ENCODE data around the gene RPL19. TPM values are rescaled to one million over a fixed set of nuclear protein-coding genes. Genes with fewer than 3 reads are reported as not detected.

RPL19 gene
- total RNA-seq (1,000 to 10,000 TPM; 1,387 to 1,536 TPM), polyA plus RNA-seq (1,000 to 10,000 TPM; 2,407 to 4,055 TPM)
- long read RNA-seq, donor 1, transcript RPL19-201 (6 exons, 737 nt) = major isoform, 1,281 of 2,257 reads
- long read RNA-seq, donor 1, partial matches to known transcripts = 921 of 2,257 reads
- long read RNA-seq, donor 1, other reads (novel, unspliced or antisense) = 43 of 2,257 reads
- long read RNA-seq, donor 2, transcript RPL19-201 (6 exons, 737 nt) = major isoform, 609 of 1,037 reads
- long read RNA-seq, donor 2, transcript RPL19-204 (6 exons, 690 nt) = minor isoform, 5 of 1,037 reads
- long read RNA-seq, donor 2, partial matches to known transcripts = 389 of 1,037 reads
- long read RNA-seq, donor 2, other reads (novel, unspliced or antisense) = 33 of 1,037 reads
- long read RNA-seq, donor 3, transcript RPL19-201 (6 exons, 737 nt) = major isoform, 801 of 1,290 reads
- long read RNA-seq, donor 3, transcript RPL19-206 (3 exons, 402 nt) = minor isoform, 6 of 1,290 reads
- long read RNA-seq, donor 3, partial matches to known transcripts = 460 of 1,290 reads
- long read RNA-seq, donor 3, other reads (novel, unspliced or antisense) = 18 of 1,290 reads
- long read RNA-seq, donor 4, transcript RPL19-201 (6 exons, 737 nt) = major isoform, 777 of 1,379 reads
- long read RNA-seq, donor 4, partial matches to known transcripts = 563 of 1,379 reads
- long read RNA-seq, donor 4, other reads (novel, unspliced or antisense) = 33 of 1,379 reads
- long read RNA-seq, donor 5, transcript RPL19-201 (6 exons, 737 nt) = major isoform, 1,390 of 2,384 reads
- long read RNA-seq, donor 5, transcript RPL19-206 (3 exons, 402 nt) = minor isoform, 5 of 2,384 reads
- long read RNA-seq, donor 5, transcript RPL19-204 (6 exons, 690 nt) = minor isoform, 8 of 2,384 reads
- long read RNA-seq, donor 5, partial matches to known transcripts = 866 of 2,384 reads
- long read RNA-seq, donor 5, other reads (novel, unspliced or antisense) = 111 of 2,384 reads

GRCh38 chr17:39200070-39200879 is at the start of gene RPL19:
TSS of gene RPL19 (plus strand) at chr17:39200283. CDS start at chr17:39200345, 62 bp downstream.
- peak within 1 kb of the TSS; percentile 100 for H3K4me3 ChIP-seq
- DNase-seq (peak in 1 of 3 donors; percentile 80), ATAC-seq (ENCODE audit: insufficient read depth, low FRiP score) (peak; percentile 55)
- TF ChIP-seq, protein P1, sequence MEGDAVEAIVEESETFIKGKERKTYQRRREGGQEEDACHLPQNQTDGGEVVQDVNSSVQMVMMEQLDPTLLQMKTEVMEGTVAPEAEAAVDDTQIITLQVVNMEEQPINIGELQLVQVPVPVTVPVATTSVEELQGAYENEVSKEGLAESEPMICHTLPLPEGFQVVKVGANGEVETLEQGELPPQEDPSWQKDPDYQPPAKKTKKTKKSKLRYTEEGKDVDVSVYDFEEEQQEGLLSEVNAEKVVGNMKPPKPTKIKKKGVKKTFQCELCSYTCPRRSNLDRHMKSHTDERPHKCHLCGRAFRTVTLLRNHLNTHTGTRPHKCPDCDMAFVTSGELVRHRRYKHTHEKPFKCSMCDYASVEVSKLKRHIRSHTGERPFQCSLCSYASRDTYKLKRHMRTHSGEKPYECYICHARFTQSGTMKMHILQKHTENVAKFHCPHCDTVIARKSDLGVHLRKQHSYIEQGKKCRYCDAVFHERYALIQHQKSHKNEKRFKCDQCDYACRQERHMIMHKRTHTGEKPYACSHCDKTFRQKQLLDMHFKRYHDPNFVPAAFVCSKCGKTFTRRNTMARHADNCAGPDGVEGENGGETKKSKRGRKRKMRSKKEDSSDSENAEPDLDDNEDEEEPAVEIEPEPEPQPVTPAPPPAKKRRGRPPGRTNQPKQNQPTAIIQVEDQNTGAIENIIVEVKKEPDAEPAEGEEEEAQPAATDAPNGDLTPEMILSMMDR (IDR thresholded peaks at IDR 0.05; ENCODE audit: control extremely low read depth, extremely low read depth) = no peak
- H3K4me1 ChIP-seq (ENCODE audit: control insufficient read depth in 5 of 5, insufficient read depth in 5 of 5, low read length in 5 of 5) = peaks cover 0 to 40% (median 9%) of the 10 kb centered on the region in 5 donors
- 0% methylated on average over 52 of the region's 52 CpGs for WGBS, 2 donors
- H3K36me3 ChIP-seq (ENCODE audit: control insufficient read depth in 4 of 4, insufficient read depth in 4 of 4, low read length in 4 of 4) = peaks cover 25 to 31% (median 27%) of the 10 kb centered on the region in 4 donors
- H3K27me3 ChIP-seq (ENCODE audit: control insufficient read depth in 3 of 3, insufficient read depth in 3 of 3, low read length in 2 of 3) = no peaks in the 10 kb centered on the region
- no peaks in the 10 kb centered on the region for H3K9me3 ChIP-seq (ENCODE audit: control insufficient read depth in 4 of 4, insufficient read depth in 3 of 4, low read length in 3 of 4)
- H3K27ac ChIP-seq (ENCODE audit: low read depth in 1 of 2, low read length in 1 of 2) = peak within 1 kb of the TSS; percentile 94 to 95
- peak within 1 kb of the TSS; percentile 87 to 100 for H3K9ac ChIP-seq (ENCODE audit: insufficient read depth in 1 of 2, low read length in 2 of 2)

- Histone ChIP-seq H3K27ac (ENCODE audit: low read depth in 1 of 2, low read length in 1 of 2) (no peak overlapping the region), H3K27me3 (ENCODE audit: control insufficient read depth in 3 of 3, insufficient read depth in 3 of 3, low read length in 2 of 3) (peaks cover 0 to 22% (median 8%) of the 10 kb centered on the region in 3 donors), H3K9ac (ENCODE audit: insufficient read depth in 1 of 2, low read length in 2 of 2) (no peak overlapping the region), H3K9me3 (ENCODE audit: control insufficient read depth in 4 of 4, insufficient read depth in 3 of 4, low read length in 3 of 4) (no peaks in the 10 kb centered on the region), H3K4me1 (ENCODE audit: control insufficient read depth in 5 of 5, insufficient read depth in 5 of 5, low read length in 5 of 5) (peaks cover 0 to 18% (median 0%) of the 10 kb centered on the region in 5 donors), H3K4me3 (no peak overlapping the region), H3K36me3 (ENCODE audit: control insufficient read depth in 4 of 4, insufficient read depth in 4 of 4, low read length in 4 of 4) (no peaks in the 10 kb centered on the region)
- TF ChIP-seq, protein P1 (IDR thresholded peaks at IDR 0.05; ENCODE audit: control extremely low read depth, extremely low read depth) = no peak
- DNase-seq (no peak), ATAC-seq (ENCODE audit: insufficient read depth, low FRiP score) (no peak)
- 19 to 40% methylated on average over 5 of the region's 5 CpGs for WGBS, 2 donors
Observed at GRCh38 chr17:39150795-39151149, 49.3 kb upstream of the RPL19 start.

GRCh38 chr17:39151150-39151942 is 48.7 kb upstream of the RPL19 start, which contains the start of gene PLXDC1:
TSS of gene PLXDC1 (minus strand) at chr17:39151637. CDS start at chr17:39151437, 200 bp downstream.
- WGBS, 2 donors = 1% methylated on average over 34 to 67 of the region's 68 CpGs
- H3K4me1 ChIP-seq (ENCODE audit: control insufficient read depth in 5 of 5, insufficient read depth in 5 of 5, low read length in 5 of 5) = peaks cover 0 to 18% (median 0%) of the 10 kb centered on the region in 5 donors
- peaks cover 0 to 22% (median 8%) of the 10 kb centered on the region in 3 donors for H3K27me3 ChIP-seq (ENCODE audit: control insufficient read depth in 3 of 3, insufficient read depth in 3 of 3, low read length in 2 of 3)
- no peaks in the 10 kb centered on the region for H3K9me3 ChIP-seq (ENCODE audit: control insufficient read depth in 4 of 4, insufficient read depth in 3 of 4, low read length in 3 of 4)
- DNase-seq (no peak), ATAC-seq (ENCODE audit: insufficient read depth, low FRiP score) (no peak)
- no peak within 1 kb of the TSS for H3K9ac ChIP-seq (ENCODE audit: insufficient read depth in 1 of 2, low read length in 2 of 2)
- H3K4me3 ChIP-seq = peak within 1 kb of the TSS; percentile 16
- no peaks in the 10 kb centered on the region for H3K36me3 ChIP-seq (ENCODE audit: control insufficient read depth in 4 of 4, insufficient read depth in 4 of 4, low read length in 4 of 4)
- H3K27ac ChIP-seq (ENCODE audit: low read depth in 1 of 2, low read length in 1 of 2) = no peak within 1 kb of the TSS
- TF ChIP-seq, protein P1 (IDR thresholded peaks at IDR 0.05; ENCODE audit: control extremely low read depth, extremely low read depth) = no peak

All from lung (tissue), 16 donors.